ENCODE measurements around the gene GSDME.
A peak's percentile ranks its signal among the peaks of the same experiment; 100 is the strongest.

Gene GSDME

GRCh38 chr7:24717694-24718320, 39.5 kb downstream of the GSDME start:
- H3K79me1 ChIP-seq (ENCODE audit: low read depth, low read length), result no peaks in the 10 kb centered on the region
- WGBS, 2 donors (ENCODE audit: extremely low coverage in 2 of 2, insufficient read length in 2 of 2, insufficient replicate concordance in 1 of 2), result no CpG with 5 or more reads among the region's 7 CpGs
- H2AFZ ChIP-seq (ENCODE audit: low read length), result no peak overlapping the region

GRCh38 chr7:24717247-24717622, 40.0 kb downstream of the GSDME start:
- H3K23ac ChIP-seq (ENCODE audit: low read depth, low read length, poor library complexity), result no peak overlapping the region
- H3K18ac ChIP-seq (ENCODE audit: low read length), result peak overlapping the region; percentile 33
- H4K8ac ChIP-seq (ENCODE audit: low read depth, low read length), result no peak overlapping the region
- no peak overlapping the region for H2BK15ac ChIP-seq (ENCODE audit: low read length)
- no peak overlapping the region for H3K4ac ChIP-seq (ENCODE audit: low read length)
- H2BK5ac ChIP-seq (ENCODE audit: low read length), result no peak overlapping the region
- H2AFZ ChIP-seq (ENCODE audit: low read length), result no peak overlapping the region
- no peak overlapping the region for H3K4me2 ChIP-seq (ENCODE audit: insufficient read depth, low read length, poor library complexity, severe bottlenecking)
- no peak overlapping the region for H3K4me3 ChIP-seq (ENCODE audit: low read length in 2 of 2)
- peaks cover 0 to 3% of the 10 kb centered on the region in 2 donors for H3K4me1 ChIP-seq (ENCODE audit: control insufficient read depth in 2 of 2, insufficient read depth in 1 of 2, low read depth in 1 of 2, low read length in 2 of 2)
- H3K27ac ChIP-seq (replicated peaks; ENCODE audit: low read length), result no peak overlapping the region
- no peak overlapping the region for H3K9ac ChIP-seq (ENCODE audit: low read depth, low read length, poor library complexity)
- H3K14ac ChIP-seq (ENCODE audit: low read length), result no peak overlapping the region
- DNase-seq (ENCODE audit: low spot score), result no peak
- H3K9me3 ChIP-seq (replicated peaks in 1 of 2; ENCODE audit: control insufficient read depth in 2 of 2, insufficient read depth in 1 of 2, low read depth in 1 of 2, low read length in 2 of 2), result no peaks in the 10 kb centered on the region
- no peak overlapping the region for H2BK120ac ChIP-seq (ENCODE audit: low read depth, low read length)
- no peaks in the 10 kb centered on the region for H3K27me3 ChIP-seq (ENCODE audit: control insufficient read depth in 3 of 3, insufficient read depth in 3 of 3, low read depth in 1 of 3, low read length in 3 of 3)
- H2AK5ac ChIP-seq (ENCODE audit: low read depth, low read length), result no peak overlapping the region
- WGBS, 2 donors (ENCODE audit: extremely low coverage in 2 of 2, insufficient read length in 2 of 2, insufficient replicate concordance in 1 of 2), result no CpG with 5 or more reads among the region's 14 CpGs
- no peak overlapping the region for H2BK12ac ChIP-seq (ENCODE audit: low read length)
- no peak overlapping the region for H4K91ac ChIP-seq (ENCODE audit: low read depth, low read length, poor library complexity)
- no peaks in the 10 kb centered on the region for H3K79me1 ChIP-seq (ENCODE audit: low read depth, low read length)
- H3K36me3 ChIP-seq (replicated peaks in 1 of 2; ENCODE audit: control insufficient read depth in 2 of 2, insufficient read depth in 2 of 2, low read length in 2 of 2), result peaks cover 2 to 25% of the 10 kb centered on the region in 2 donors

More at GRCh38 chr7:24717694-24718320, 39.5 kb downstream of the GSDME start:
- Histone ChIP-seq H2BK12ac (ENCODE audit: low read length) (no peak overlapping the region), H3K14ac (ENCODE audit: low read length) (no peak overlapping the region), H3K4ac (ENCODE audit: low read length) (no peak overlapping the region), H3K9ac (ENCODE audit: low read depth, low read length, poor library complexity) (no peak overlapping the region), H4K91ac (ENCODE audit: low read depth, low read length, poor library complexity) (no peak overlapping the region), H3K27ac (replicated peaks; ENCODE audit: low read length) (no peak overlapping the region), H3K27me3 (ENCODE audit: control insufficient read depth in 3 of 3, insufficient read depth in 3 of 3, low read depth in 1 of 3, low read length in 3 of 3) (no peaks in the 10 kb centered on the region), H3K4me1 (ENCODE audit: control insufficient read depth in 2 of 2, insufficient read depth in 1 of 2, low read depth in 1 of 2, low read length in 2 of 2) (peaks cover 0 to 6% of the 10 kb centered on the region in 2 donors), H4K8ac (ENCODE audit: low read depth, low read length) (no peak overlapping the region), H2AK5ac (ENCODE audit: low read depth, low read length) (no peak overlapping the region), H2BK5ac (ENCODE audit: low read length) (no peak overlapping the region), H2BK15ac (ENCODE audit: low read length) (no peak overlapping the region), H3K4me3 (ENCODE audit: low read length in 2 of 2) (no peak overlapping the region), H3K36me3 (replicated peaks in 1 of 2; ENCODE audit: control insufficient read depth in 2 of 2, insufficient read depth in 2 of 2, low read length in 2 of 2) (peaks cover 2 to 25% of the 10 kb centered on the region in 2 donors), H2BK120ac (ENCODE audit: low read depth, low read length) (no peak overlapping the region), H3K9me3 (replicated peaks in 1 of 2; ENCODE audit: control insufficient read depth in 2 of 2, insufficient read depth in 1 of 2, low read depth in 1 of 2, low read length in 2 of 2) (no peaks in the 10 kb centered on the region), H3K23ac (ENCODE audit: low read depth, low read length, poor library complexity) (no peak overlapping the region), H3K18ac (ENCODE audit: low read length) (no peak overlapping the region), H3K4me2 (ENCODE audit: insufficient read depth, low read length, poor library complexity, severe bottlenecking) (no peak overlapping the region)
- DNase-seq (ENCODE audit: low spot score), result no peak

- Histone ChIP-seq H3K36me3 (replicated peaks in 1 of 2; ENCODE audit: control insufficient read depth in 2 of 2, insufficient read depth in 2 of 2, low read length in 2 of 2) (peaks cover 2 to 25% of the 10 kb centered on the region in 2 donors), H2BK5ac (ENCODE audit: low read length) (no peak overlapping the region), H2AK5ac (ENCODE audit: low read depth, low read length) (no peak overlapping the region), H3K23ac (ENCODE audit: low read depth, low read length, poor library complexity) (no peak overlapping the region), H4K8ac (ENCODE audit: low read depth, low read length) (no peak overlapping the region), H3K27ac (replicated peaks; ENCODE audit: low read length) (no peak overlapping the region), H3K4me3 (ENCODE audit: low read length in 2 of 2) (no peak overlapping the region), H3K9me3 (replicated peaks in 1 of 2; ENCODE audit: control insufficient read depth in 2 of 2, insufficient read depth in 1 of 2, low read depth in 1 of 2, low read length in 2 of 2) (no peaks in the 10 kb centered on the region), H3K14ac (ENCODE audit: low read length) (no peak overlapping the region), H3K79me1 (ENCODE audit: low read depth, low read length) (no peaks in the 10 kb centered on the region), H3K4me1 (ENCODE audit: control insufficient read depth in 2 of 2, insufficient read depth in 1 of 2, low read depth in 1 of 2, low read length in 2 of 2) (peaks cover 0 to 3% of the 10 kb centered on the region in 2 donors), H3K27me3 (ENCODE audit: control insufficient read depth in 3 of 3, insufficient read depth in 3 of 3, low read depth in 1 of 3, low read length in 3 of 3) (no peaks in the 10 kb centered on the region), H3K4ac (ENCODE audit: low read length) (no peak overlapping the region), H2BK120ac (ENCODE audit: low read depth, low read length) (no peak overlapping the region), H2BK15ac (ENCODE audit: low read length) (no peak overlapping the region), H4K91ac (ENCODE audit: low read depth, low read length, poor library complexity) (no peak overlapping the region), H3K9ac (ENCODE audit: low read depth, low read length, poor library complexity) (no peak overlapping the region), H3K18ac (ENCODE audit: low read length) (peak overlapping the region; percentile 33), H2AFZ (ENCODE audit: low read length) (no peak overlapping the region), H2BK12ac (ENCODE audit: low read length) (no peak overlapping the region), H3K4me2 (ENCODE audit: insufficient read depth, low read length, poor library complexity, severe bottlenecking) (no peak overlapping the region)
- DNase-seq (ENCODE audit: low spot score), result no peak
- WGBS, 2 donors (ENCODE audit: extremely low coverage in 2 of 2, insufficient read length in 2 of 2, insufficient replicate concordance in 1 of 2), result no CpG with 5 or more reads among the region's 9 CpGs
Observed at GRCh38 chr7:24716480-24717246, 40.6 kb downstream of the GSDME start.

- H2AFZ ChIP-seq (ENCODE audit: low read length), result no peak overlapping the region
- no peak overlapping the region for H2BK15ac ChIP-seq (ENCODE audit: low read length)
- H3K4me1 ChIP-seq (ENCODE audit: control insufficient read depth in 2 of 2, insufficient read depth in 1 of 2, low read depth in 1 of 2, low read length in 2 of 2), result no peaks in the 10 kb centered on the region
- H3K4me2 ChIP-seq (ENCODE audit: insufficient read depth, low read length, poor library complexity, severe bottlenecking), result no peak overlapping the region
- no peak overlapping the region for H3K4me3 ChIP-seq (ENCODE audit: low read length in 2 of 2)
- WGBS, 2 donors (ENCODE audit: extremely low coverage in 2 of 2, insufficient read length in 2 of 2, insufficient replicate concordance in 1 of 2), result no CpG with 5 or more reads among the region's 16 CpGs
- H3K9ac ChIP-seq (ENCODE audit: low read depth, low read length, poor library complexity), result no peak overlapping the region
- H4K8ac ChIP-seq (ENCODE audit: low read depth, low read length), result no peak overlapping the region
- H3K79me1 ChIP-seq (ENCODE audit: low read depth, low read length), result no peaks in the 10 kb centered on the region
- no peak overlapping the region for H2BK12ac ChIP-seq (ENCODE audit: low read length)
- no peak overlapping the region for H3K18ac ChIP-seq (ENCODE audit: low read length)
- no peak overlapping the region for H2BK5ac ChIP-seq (ENCODE audit: low read length)
- no peak overlapping the region for H2BK120ac ChIP-seq (ENCODE audit: low read depth, low read length)
- no peaks in the 10 kb centered on the region for H3K9me3 ChIP-seq (replicated peaks in 1 of 2; ENCODE audit: control insufficient read depth in 2 of 2, insufficient read depth in 1 of 2, low read depth in 1 of 2, low read length in 2 of 2)
- no peaks in the 10 kb centered on the region for H3K27me3 ChIP-seq (ENCODE audit: control insufficient read depth in 3 of 3, insufficient read depth in 3 of 3, low read depth in 1 of 3, low read length in 3 of 3)
- peaks cover 2 to 25% of the 10 kb centered on the region in 2 donors for H3K36me3 ChIP-seq (replicated peaks in 1 of 2; ENCODE audit: control insufficient read depth in 2 of 2, insufficient read depth in 2 of 2, low read length in 2 of 2)
- no peak overlapping the region for H2AK5ac ChIP-seq (ENCODE audit: low read depth, low read length)
- no peak overlapping the region for H3K27ac ChIP-seq (replicated peaks; ENCODE audit: low read length)
- H3K14ac ChIP-seq (ENCODE audit: low read length), result no peak overlapping the region
- no peak for DNase-seq (ENCODE audit: low spot score)
- H3K23ac ChIP-seq (ENCODE audit: low read depth, low read length, poor library complexity), result no peak overlapping the region
- H4K91ac ChIP-seq (ENCODE audit: low read depth, low read length, poor library complexity), result no peak overlapping the region
- H3K4ac ChIP-seq (ENCODE audit: low read length), result no peak overlapping the region
Observed at GRCh38 chr7:24715661-24716479, 41.4 kb downstream of the GSDME start.
